Measurements from ENCODE around the gene KMT5C.

Gene KMT5C

GRCh38 chr19:55310498-55310897, 29.2 kb upstream of the KMT5C start (continued):
- TF ChIP-seq ZFP3 (CRISPR knock-in tag; IDR thresholded peaks at IDR 0.05): no peak

DNA sequence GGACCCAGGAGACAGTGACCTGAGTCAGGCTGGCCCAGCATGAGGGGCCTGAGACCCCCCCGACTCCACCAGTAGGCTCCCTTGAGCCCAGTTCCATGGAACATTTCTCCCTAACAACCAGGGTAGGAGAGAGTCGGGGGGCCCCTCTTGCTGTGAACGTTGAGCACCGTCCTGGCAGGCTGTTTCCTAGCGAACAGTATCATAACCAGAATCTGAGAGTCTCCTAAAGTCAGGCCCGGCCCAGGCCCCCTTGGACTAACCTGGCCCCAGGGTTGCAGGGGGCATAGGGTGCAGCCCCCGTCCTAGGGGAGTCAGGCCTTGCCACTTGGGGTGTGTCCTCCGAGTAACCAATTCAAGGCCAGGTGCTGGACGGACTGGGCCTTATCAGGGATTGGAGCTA, 28.3 kb upstream of the KMT5C start:
- no peak for ATAC-seq
- TF ChIP-seq ZFP30 (CRISPR knock-in tag; IDR thresholded peaks at IDR 0.05) (no peak), ZC3H10 (CRISPR knock-in tag; IDR thresholded peaks at IDR 0.05) (no peak), SNAI2 (CRISPR knock-in tag; IDR thresholded peaks at IDR 0.05) (no peak), ISL1 (CRISPR knock-in tag; IDR thresholded peaks at IDR 0.05) (no peak), TOX (CRISPR knock-in tag; IDR thresholded peaks at IDR 0.05; ENCODE audit: borderline replicate concordance) (no peak), PPARA (CRISPR knock-in tag; IDR thresholded peaks at IDR 0.05; ENCODE audit: borderline replicate concordance) (no peak), POU6F1 (CRISPR knock-in tag; IDR thresholded peaks at IDR 0.05; ENCODE audit: borderline replicate concordance, low read depth) (no peak), CSDC2 (CRISPR knock-in tag; IDR thresholded peaks at IDR 0.05) (no peak), GLIS3 (CRISPR knock-in tag; IDR thresholded peaks at IDR 0.05) (no peak), BACH2 (CRISPR knock-in tag; IDR thresholded peaks at IDR 0.05; ENCODE audit: borderline replicate concordance) (no peak)
- TF ChIP-seq, protein P1, sequence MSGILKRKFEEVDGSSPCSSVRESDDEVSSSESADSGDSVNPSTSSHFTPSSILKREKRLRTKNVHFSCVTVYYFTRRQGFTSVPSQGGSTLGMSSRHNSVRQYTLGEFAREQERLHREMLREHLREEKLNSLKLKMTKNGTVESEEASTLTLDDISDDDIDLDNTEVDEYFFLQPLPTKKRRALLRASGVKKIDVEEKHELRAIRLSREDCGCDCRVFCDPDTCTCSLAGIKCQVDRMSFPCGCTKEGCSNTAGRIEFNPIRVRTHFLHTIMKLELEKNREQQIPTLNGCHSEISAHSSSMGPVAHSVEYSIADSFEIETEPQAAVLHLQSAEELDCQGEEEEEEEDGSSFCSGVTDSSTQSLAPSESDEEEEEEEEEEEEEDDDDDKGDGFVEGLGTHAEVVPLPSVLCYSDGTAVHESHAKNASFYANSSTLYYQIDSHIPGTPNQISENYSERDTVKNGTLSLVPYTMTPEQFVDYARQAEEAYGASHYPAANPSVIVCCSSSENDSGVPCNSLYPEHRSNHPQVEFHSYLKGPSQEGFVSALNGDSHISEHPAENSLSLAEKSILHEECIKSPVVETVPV (CRISPR knock-in tag; IDR thresholded peaks at IDR 0.05): no peak

GRCh38 chr19:55311797-55312196, 27.9 kb upstream of the KMT5C start:
- TF ChIP-seq ZNF70 (CRISPR knock-in tag; IDR thresholded peaks at IDR 0.05) (no peak), PPARA (CRISPR knock-in tag; IDR thresholded peaks at IDR 0.05; ENCODE audit: borderline replicate concordance) (no peak), ZNF8 (CRISPR knock-in tag; IDR thresholded peaks at IDR 0.05) (no peak), TOX (CRISPR knock-in tag; IDR thresholded peaks at IDR 0.05; ENCODE audit: borderline replicate concordance) (no peak), ISL1 (CRISPR knock-in tag; IDR thresholded peaks at IDR 0.05) (no peak), ARNTL (CRISPR knock-in tag; IDR thresholded peaks at IDR 0.05; ENCODE audit: borderline replicate concordance, low read depth) (no peak), SNAI2 (CRISPR knock-in tag; IDR thresholded peaks at IDR 0.05) (no peak), ZFP3 (CRISPR knock-in tag; IDR thresholded peaks at IDR 0.05) (no peak), ZC3H10 (CRISPR knock-in tag; IDR thresholded peaks at IDR 0.05) (no peak), GLIS3 (CRISPR knock-in tag; IDR thresholded peaks at IDR 0.05) (no peak), OSR1 (CRISPR knock-in tag; IDR thresholded peaks at IDR 0.05) (no peak)
- TF ChIP-seq, protein P2, sequence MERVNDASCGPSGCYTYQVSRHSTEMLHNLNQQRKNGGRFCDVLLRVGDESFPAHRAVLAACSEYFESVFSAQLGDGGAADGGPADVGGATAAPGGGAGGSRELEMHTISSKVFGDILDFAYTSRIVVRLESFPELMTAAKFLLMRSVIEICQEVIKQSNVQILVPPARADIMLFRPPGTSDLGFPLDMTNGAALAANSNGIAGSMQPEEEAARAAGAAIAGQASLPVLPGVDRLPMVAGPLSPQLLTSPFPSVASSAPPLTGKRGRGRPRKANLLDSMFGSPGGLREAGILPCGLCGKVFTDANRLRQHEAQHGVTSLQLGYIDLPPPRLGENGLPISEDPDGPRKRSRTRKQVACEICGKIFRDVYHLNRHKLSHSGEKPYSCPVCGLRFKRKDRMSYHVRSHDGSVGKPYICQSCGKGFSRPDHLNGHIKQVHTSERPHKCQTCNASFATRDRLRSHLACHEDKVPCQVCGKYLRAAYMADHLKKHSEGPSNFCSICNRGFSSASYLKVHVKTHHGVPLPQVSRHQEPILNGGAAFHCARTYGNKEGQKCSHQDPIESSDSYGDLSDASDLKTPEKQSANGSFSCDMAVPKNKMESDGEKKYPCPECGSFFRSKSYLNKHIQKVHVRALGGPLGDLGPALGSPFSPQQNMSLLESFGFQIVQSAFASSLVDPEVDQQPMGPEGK (CRISPR knock-in tag; IDR thresholded peaks at IDR 0.05; ENCODE audit: borderline replicate concordance): no peak
- TF ChIP-seq, protein P1 (CRISPR knock-in tag; IDR thresholded peaks at IDR 0.05): no peak
- TF ChIP-seq, protein P3, sequence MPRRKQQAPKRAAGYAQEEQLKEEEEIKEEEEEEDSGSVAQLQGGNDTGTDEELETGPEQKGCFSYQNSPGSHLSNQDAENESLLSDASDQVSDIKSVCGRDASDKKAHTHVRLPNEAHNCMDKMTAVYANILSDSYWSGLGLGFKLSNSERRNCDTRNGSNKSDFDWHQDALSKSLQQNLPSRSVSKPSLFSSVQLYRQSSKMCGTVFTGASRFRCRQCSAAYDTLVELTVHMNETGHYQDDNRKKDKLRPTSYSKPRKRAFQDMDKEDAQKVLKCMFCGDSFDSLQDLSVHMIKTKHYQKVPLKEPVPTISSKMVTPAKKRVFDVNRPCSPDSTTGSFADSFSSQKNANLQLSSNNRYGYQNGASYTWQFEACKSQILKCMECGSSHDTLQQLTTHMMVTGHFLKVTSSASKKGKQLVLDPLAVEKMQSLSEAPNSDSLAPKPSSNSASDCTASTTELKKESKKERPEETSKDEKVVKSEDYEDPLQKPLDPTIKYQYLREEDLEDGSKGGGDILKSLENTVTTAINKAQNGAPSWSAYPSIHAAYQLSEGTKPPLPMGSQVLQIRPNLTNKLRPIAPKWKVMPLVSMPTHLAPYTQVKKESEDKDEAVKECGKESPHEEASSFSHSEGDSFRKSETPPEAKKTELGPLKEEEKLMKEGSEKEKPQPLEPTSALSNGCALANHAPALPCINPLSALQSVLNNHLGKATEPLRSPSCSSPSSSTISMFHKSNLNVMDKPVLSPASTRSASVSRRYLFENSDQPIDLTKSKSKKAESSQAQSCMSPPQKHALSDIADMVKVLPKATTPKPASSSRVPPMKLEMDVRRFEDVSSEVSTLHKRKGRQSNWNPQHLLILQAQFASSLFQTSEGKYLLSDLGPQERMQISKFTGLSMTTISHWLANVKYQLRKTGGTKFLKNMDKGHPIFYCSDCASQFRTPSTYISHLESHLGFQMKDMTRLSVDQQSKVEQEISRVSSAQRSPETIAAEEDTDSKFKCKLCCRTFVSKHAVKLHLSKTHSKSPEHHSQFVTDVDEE (CRISPR knock-in tag; IDR thresholded peaks at IDR 0.05): no peak

More at GRCh38 chr19:55311797-55312196, 27.9 kb upstream of the KMT5C start:
- ATAC-seq: no peak

Measured in SK-N-SH treated with all-trans-retinoic acid at 6 μM for 48 hours (cell line).